HG03442 (cell line): Measurements from ENCODE around the gene MEF2B.

Experiments used
- ATAC-seq: cut with Tn5 transposase; IDR thresholded peaks from one replicate; pipeline ENCODE4 v1.9.1; 2021; ENCODE audit warnings: mild to moderate bottlenecking, moderate library complexity; ENCODE audit not compliant: unreplicated experiment

The MEF2B gene

DNA sequence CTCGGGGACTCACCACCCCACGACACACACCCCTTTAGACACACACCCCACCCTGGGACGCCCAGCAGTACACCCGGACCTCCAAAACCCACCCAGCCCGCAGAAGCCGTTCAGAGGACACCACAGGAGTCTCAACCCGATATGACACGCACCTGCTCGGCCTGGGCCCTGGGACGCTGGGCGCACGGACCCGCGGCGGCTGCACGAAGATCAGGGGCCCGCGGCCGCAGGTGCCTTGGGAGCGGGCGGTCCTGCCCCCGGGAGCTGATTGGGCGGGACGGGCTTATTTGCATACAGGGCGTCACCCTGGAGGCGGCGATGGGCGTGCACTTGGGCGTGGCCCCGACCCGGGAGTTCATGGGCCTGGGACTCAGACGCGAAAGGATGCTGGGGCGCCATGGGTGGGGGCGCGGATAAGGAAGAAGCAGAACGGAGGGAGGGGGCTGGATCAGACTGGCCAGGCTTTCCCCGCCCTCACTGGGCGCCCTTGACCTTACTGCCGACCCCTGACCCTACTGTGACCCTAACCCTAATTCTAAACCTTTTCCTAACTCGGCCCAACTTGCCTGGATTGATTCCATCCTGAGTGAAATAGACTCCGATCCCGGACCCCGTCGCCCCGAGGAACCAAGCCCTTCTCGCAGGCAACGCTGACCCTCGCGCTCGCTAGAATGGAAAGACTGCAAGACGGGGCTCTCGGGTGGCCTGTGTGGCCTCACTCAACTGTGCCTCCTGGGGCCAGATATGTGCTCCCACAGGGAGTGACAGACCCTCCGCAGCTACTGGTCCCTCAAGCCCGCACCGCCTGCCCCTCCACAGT lies at the start of gene MEF2B:
MEF2B (minus strand) TSS at position 211 of the 820 bp plus-strand sequence. CDS start 19,528 bp downstream, outside the sequence.
- peak; percentile 86 for ATAC-seq

DNA sequence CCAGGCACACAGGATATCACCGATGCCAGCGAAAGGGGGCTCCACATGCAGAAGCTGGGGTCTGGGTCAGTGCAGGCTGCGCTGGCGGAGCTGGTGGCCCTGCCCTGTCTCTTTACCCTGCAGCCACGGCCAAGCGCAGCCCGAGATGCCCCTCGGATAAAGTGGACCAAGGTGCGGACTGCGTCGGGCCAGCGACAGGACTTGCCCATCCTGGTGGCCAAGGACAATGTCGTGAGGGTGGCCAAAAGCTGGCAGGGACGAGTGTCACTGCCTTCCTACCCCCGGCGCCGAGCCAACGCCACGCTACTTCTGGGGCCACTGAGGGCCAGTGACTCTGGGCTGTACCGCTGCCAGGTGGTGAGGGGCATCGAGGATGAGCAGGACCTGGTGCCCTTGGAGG lies 48.8 kb upstream of the MEF2B start:
- ATAC-seq: no peak

DNA sequence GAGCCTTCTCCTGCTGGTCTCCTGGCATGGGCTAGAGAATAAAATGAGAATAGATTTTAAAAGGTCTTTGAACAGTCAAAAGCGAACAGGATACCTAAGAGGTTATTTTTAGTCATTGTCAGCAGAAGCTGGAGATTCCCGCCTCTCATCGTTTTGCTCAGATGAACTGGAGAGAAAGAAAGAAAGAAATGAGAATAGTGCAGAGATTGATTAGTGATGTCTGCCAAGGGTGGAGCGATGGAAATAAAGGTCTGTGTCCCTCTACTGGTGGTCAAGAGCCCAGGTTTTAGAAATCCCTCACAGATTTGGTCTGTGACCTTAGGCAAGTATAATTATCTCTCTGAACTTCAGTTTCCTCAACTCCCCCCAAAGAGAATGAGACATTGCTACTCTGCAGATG lies 47.0 kb upstream of the MEF2B start:
- no peak for ATAC-seq

DNA sequence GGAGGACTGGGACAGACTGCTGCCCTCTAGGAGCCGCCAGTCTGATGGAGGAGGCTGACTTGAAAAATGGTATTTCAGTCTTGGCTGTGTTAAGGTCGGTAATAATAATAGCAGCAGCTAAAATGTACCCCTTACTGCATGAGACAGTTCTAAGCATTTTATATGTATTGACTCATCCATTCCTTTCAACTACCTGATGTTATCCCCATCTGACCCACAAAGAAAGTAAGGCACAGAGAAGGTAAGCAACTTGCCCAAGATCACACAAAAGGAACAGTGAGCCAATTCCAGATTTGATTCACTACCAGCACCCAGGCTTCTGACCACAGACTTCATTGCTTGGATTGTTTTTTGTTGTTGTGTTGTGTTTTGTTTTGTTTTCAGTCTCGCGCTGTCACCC lies 45.7 kb upstream of the MEF2B start:
- no peak for ATAC-seq

DNA sequence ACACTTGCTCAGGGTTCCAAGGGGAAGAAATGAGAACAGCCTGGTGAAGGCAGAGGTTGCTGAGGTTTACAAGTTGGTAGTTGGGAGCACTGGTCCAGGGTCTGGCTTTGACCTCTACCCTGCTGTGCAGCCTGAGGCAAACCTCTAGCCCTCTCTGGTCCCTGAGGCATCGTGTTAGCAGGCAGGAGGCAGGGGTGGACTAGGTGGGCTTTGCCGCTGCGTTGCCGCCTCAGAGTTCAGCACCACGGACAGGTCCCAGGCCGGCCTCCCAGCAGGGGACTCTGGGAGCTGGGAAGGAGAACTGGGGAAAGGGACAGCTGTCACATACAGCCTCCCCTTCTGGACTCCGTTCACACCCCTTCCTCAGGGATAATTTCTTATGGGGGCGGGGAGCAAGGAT lies 44.8 kb upstream of the MEF2B start:
- ATAC-seq: no peak

DNA sequence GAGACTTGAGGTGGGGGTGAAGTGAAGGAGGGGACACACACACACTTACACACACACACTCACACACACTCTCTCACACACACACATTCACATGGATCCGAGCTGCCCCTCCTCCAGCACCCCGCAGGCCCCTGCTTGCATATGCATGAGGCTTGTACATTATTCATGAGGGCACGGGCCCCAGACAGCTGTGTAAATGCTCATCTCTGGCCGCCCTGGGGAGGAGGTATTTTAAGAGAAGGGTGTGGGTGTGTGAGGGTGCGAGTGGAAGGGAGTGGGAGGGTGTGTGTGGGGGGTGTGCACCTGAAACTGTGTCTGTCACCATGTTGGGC lies 44.1 kb upstream of the MEF2B start:
- no peak for ATAC-seq

DNA sequence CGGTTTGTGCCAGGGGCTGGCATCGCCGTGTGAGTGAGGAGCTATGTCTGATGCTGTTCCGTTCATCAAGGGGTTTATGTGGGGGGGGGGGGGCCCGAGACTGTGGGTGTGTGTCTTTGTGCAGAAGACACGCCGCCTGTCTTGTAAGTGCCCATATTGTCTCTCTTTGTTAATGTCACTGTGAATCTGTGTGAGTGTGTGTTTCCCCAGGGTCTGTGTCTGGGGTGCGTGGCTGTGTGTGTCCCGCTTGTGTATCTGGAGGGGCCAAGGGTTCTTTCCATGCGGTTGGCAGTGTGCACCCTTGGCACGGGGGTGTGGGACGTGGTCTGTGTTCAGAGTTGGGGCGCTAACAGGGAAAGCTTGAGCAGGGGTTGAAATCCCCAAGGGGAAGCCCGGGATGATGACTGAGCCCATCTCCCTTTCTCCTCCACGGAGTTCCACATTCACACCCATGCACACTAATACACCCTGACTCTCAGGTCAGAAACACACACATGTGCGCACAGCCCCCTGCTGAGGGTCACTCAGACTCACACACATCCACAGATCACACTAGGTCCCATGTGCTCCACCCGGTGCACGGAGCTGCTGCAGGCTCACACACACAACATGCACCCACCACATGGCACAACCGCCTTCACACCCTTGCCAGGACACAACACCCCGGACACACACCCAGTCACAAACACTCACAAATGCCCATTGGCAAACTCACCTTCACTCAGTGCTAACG lies 43.5 kb upstream of the MEF2B start:
- ATAC-seq: no peak

DNA sequence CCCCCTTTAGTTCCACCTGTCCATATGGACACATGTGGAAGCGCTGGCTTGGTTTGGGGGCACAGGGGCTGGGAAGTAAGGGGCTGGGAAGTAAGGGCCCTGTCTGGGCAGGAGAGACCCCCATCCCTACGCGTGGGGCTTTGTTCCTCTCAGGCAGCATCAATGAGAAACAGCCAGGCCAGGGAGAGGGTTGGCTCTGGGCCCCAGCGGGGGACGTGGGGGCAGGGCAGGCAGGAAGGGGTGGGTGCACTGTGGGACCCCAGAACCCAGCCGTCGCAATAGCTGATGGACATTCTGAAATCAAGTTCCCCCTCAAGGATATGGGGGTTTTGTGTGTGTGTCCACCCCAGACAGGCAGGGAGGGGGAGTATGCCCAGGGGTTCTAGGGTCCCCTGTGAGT lies 42.9 kb upstream of the MEF2B start:
- no peak for ATAC-seq

DNA sequence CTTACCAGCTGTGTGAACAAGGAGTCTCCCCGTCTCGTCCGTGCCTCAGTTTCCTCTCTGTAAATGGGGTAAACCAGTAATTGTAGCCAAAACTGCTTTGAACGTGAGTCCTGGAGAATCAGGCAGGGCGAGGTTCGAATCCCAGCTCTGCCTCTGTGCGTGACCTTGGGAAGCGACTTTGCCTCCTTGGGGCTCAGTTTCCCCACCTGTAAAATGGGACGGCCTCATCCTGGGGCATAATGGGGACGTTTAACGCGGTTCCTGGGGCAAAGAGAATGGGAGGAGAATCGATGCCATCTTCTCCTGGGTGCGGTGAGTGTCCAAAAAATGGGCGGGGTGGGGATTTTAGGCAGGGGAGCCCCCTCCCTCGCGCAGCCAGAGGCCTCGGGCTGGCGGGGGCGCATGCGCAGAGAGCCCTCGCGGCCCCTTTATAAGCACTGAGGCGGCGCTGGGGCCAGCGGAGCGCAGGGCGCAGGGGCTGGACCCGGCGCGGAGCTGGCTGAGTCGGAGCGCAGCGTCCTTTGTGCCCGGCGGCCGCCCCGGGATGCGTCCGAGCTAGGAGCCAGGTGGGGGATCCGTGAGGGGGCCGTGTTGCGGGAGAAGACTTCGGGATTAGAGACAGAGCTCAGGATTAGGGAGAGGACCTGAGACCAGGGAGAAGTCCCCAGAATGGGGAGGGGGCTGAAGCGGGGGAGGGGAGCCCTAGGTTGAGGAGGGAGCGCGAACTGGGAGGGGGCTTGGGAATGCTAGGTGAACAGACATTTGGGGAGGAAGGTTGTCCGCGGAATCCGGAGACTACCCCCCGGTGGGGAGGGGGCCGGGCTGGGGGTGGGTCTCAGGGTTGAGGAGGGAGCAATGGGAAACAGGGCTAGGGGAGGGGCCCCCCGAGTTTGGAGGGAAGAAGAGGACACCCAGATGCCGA lies 41.7 kb upstream of the MEF2B start, which contains the start of gene NCAN:
NCAN (plus strand) TSS at position 460 of the 922 bp plus-strand sequence. CDS start 4,996 bp downstream, outside the sequence.
- no peak for ATAC-seq

DNA sequence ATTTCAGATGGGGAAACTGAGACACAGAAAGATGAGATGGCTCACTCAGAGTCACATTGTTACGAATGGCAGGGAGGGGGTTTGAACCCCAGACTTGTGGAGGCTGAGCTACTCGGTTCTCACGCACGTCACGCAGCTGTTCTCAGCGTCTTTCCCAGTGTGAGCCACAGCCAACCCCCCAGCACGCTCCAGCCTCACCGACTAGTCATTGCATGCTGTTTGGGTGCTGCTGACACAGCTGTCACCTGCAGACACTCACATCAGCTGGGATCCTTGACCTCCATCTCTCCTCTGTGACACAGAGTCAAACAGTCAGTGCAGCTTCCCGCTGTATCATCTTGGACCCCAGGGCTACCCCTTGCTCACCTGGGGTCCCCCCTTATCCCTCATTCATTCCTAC lies 39.3 kb upstream of the MEF2B start:
- ATAC-seq: no peak

DNA sequence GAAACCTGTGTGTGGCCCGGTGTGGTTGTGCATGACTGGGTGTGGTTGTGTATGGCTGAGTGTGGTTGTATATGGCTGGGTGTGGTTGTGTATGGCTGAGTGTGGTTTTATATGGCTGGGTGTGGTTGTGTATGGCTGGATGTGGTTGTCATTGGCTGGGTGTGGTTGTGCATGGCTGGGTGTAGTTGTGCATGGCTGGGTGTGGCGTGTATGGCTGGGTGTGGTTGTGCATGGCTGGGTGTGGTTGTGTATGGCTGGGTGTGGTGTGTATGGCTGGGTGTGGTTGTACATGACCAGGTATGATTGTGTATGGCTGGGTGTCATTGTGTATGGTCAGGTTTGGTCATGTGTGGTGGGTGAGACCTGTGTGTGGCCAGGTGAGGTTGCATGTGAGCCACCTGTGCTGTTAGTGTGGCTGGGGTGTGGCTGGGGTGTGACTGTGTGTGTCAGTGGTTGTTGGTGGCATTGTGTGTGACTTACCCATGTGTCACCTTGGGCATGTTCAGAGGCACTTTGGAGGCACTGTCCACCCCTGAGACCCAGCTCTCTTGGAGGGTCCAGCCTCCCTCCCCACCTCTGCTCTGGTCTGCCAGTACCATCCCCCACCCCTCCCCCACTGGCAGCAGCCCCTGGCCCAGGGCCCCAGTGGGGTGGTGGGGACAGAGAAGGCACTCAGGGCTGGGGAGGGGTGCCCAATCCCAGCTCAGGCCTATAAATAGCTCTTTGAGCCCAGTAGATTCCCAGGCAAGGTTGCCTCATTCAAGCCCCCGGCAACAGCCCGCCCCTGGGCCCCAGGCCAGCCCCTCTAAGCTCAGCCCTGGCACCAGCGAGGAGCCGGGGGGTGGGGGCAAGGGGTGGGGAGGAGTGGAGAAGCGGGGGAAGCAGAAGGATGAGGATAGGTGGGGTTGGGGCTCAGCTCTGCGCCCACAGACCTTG lies 37.8 kb upstream of the MEF2B start:
- ATAC-seq: no peak

DNA sequence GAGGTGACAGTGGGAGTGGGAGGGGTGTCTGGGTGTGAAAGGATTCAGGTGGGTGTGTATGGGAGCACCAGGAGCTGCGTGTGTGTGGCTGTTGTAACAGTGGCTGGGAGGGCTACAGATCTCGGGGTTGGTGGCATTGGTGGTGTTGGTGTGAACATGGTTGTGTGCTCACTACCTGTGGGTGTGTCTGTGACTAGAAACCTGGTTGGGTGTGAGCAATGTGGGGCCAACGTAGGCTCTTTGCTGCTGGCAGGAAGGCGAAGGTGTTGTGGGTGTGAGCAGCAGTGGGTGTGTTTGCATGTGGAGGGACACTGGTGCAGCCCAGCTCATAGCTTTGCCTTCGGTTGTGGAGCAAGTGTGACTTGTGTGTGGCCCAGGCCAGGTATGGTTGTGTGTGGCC lies 36.9 kb upstream of the MEF2B start:
- ATAC-seq: no peak

DNA sequence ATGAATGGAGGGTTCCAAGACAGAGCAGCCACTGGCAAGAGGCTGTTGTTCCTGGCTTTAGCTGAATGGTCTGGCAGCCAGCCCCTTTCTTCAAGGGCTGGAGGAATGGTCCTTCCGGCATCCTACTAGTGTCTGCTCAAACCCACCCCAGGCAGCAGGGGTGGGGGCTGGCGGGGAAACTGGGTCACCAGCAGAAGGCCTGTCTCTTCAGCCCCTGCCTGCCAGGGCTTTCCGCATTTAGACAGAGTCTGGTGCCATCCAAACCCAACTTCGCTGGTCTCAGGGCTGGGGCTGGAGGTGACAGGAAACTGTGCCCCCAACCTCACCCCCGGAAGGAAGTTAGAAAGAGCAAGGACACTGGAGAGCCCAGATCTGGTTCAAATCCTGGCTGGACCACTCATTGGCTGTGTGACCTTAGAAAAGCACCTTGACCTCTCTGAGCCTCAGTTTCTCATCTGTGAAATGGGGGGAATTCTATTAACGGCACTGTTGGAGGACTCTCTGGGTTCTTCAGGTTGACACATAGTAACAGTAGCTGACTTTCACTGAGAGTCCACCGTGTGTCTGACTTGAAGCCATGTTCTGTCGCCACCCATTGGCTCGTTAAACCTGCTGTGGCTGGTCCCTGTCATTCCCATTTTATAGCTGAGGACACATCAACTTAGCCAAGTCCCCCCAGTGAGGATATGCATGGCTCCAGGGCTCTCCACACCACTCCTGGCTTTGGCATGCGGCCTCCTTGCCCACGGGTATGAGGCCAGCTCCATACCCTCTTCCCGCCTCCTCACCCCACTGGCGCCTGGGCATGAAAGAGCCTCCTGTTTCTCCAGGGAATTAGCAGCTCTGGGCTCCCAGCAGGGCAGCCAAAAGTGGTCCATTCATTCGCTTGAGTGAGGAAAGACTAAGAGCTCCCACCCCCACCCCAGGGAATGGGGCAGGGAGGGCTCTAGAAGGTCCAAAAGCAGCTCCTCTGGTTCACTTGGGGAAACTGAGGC lies 35.6 kb upstream of the MEF2B start:
- ATAC-seq: no peak

DNA sequence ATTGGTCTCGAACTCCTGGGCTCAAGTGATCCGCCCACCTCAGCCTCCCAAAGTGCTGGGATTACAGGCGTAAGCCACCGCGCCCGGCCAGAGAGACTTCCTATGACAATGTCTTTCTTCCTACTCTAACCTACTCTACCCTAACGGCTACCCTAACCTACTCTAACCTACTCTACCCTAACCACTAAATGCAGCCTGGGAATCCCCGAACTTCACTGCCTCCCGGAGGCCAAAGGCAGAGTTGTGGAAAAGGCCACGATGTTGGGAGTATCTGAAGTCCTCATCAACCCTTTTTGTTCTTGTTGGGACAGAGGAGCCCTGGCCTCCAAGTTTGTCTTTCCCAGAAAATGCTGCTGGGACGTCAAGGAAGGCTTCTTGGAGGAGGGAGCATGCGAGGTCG lies 34.1 kb upstream of the MEF2B start:
- no peak for ATAC-seq

DNA sequence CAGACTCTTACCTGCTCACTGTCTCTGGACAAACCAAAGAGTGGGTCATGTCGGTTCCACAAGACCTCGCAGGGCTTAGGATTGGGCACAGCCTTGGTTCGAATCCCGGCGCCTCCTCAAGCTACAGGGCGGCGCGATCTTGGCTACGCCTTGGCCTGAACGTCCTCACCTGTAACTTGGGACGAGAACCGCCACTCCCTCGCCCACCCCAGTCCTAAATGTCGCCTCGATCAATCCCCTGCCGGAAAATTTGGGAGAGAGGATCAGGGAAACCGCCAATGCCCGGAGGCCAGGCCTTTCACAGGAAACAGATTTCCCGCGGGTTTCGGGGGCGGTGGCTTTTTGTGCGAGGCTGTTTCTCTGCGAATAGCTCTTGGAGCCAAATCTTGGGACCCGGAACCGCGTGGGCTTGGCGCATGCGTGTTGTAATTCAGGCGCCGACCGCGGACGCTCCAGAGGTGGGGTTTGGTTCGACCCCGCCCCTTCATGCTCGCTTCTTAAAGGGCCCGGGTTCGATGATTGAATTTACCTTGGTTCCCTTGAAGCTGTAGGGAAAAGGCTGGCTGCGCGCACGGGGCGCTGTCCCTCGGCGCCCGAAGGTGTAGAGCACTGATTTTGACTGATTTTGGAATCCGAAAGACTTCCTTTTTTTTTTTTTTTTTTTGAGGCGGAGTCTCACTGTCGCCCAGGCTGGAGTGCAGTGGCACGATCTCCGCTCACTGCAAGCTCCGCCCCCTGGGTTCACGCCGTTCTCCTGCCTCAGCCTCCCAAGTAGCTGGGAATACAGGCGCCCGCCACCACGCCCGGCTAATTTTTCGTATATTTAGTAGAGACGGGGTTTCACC lies 33.2 kb upstream of the MEF2B start, which contains the start of gene NR2C2AP:
NR2C2AP (minus strand) TSS at position 403 of the 845 bp plus-strand sequence; CDS start at position 49, 354 bp downstream.
- peak; percentile 70 for ATAC-seq

DNA sequence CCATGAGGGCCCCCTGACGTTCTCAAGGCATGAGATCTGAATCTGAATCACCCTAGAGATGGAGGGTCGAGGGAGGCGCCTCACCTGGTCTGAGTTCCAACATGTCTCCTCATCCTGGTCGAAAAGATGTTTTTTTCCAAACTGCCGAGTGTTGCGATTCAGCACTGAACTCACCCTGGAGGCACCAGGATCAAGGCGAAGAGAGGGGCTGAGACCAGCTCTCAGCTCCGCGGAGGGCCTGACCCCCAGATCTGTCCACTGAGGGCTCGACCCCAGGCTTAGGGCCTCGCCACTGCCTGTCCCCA lies 32.6 kb upstream of the MEF2B start:
- no peak for ATAC-seq

DNA sequence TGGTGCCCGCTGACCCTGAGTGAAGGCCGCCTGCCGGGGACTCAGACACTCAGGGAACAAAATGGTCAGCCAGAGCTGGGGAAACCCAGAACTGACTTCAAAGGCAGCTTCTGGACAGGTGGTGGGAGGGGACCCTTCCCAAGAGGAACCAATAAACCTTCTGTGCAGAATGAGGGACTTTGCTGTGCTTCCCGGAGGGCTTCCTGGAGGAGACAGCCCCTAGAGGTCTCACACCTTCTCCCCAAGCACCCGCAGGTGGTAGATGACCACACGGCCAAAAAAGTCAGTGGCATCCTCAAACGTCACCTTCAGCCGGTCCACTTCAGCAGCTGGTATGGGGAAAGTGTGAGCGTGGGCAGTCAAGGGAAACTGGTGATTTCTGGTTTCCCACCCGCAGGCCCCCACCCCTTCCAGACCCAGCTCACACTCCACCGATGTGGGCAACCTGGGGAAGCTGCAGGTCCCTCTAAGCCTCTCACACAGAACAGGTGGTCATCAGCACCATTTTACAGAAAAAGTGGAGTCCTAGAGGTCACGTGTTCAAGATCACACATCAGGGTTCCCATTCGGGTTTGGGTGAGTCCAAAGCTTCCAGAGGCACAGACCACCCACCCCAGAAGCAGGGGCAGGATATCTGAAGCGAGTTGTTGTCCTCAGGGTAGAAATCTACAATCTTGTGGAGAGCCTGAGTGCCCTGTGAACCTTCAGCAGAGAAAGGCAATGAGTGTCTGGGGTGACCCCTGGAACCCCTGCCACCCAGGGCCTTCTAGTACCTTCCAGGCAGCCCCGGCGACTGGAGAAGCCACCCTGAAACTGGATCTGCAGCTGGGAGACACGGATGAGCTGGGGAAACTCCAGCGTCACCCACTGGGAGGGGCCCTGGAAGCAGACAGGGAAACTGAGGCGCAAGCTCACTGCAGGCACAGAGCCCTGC lies 31.9 kb upstream of the MEF2B start:
- no peak for ATAC-seq
